K562 (cell line): ENCODE measurements around the gene PCSK6. TPM values are rescaled to one million over a fixed set of nuclear protein-coding genes. Genes with fewer than 3 reads are reported as not detected.

Experiments
- ATAC-seq: fragments of 200-7000 bp; cut with Tn5 transposase; 3 replicates; pipeline ENCODE4 v1.9.1; 2020; ENCODE audit warnings: moderate library complexity
- BruUV-seq: library from RNA; stranded (reverse); fragments of 400-500 nt; replicated peaks from 2 replicates; lab custom pipeline; 2021; lab: Mats Ljungman, UMichigan
- CTCF ChIA-PET: fragments of 300-600 bp; formaldehyde crosslinking; extraction: SDS; loops from one replicate; lab custom pipeline; 2021; ENCODE audit warnings: low intra/inter-chr PET ratio; lab: Yijun Ruan, JAX
- POLR2A ChIA-PET: fragments of 300-600, 350-650 bp; sonication (Branson Sonifier 250); formaldehyde crosslinking; extraction: SDS; loops from one replicate; lab custom pipeline; 2021; ENCODE audit warnings: antibody characterized with exemption, inconsistent platforms; lab: Yijun Ruan, JAX
- DNase-seq, 4 experiments: peaks; one replicate each; pipeline versions ENCODE4 v3.0.0 to v3.0.0-alpha.2; 2011 to 2018; ENCODE audit warnings: low spot score in 3 of 4, mixed read lengths in 3 of 4; ENCODE audit errors: extremely low read depth in 1 of 4
- FAIRE-seq: peaks from 2 replicates; lab custom pipeline; 2011; peaks lifted over from hg19 to GRCh38; lab: Jason Lieb, UNC
- H2AFZ ChIP-seq: 2 replicates; pipeline ENCODE4 v1.6.0; 2011; ENCODE audit warnings: low read depth, low read length, control low read depth, inconsistent platforms
- H3K27ac ChIP-seq: fragments of 200-600 bp; 3 replicates; pipeline ENCODE4 v1.8.0; 2011; ENCODE audit warnings: low read depth, mild to moderate bottlenecking, control low read depth, inconsistent platforms, low read length, moderate library complexity, mixed read lengths; ENCODE audit errors: extremely low read depth
- H3K27me3 ChIP-seq, 2 experiments: fragments of 300-600 bp in 1 of 2; 2 replicates in 1 of 2; 3 replicates in 1 of 2; pipeline versions ENCODE4 v1.6.0 to v1.8.0; 2011; ENCODE audit warnings: inconsistent platforms in 2 of 2, low read length in 2 of 2, mild to moderate bottlenecking in 1 of 2, mixed read lengths in 1 of 2, moderate library complexity in 1 of 2; ENCODE audit not compliant: control insufficient read depth in 2 of 2, insufficient read depth in 2 of 2
- H3K36me3 ChIP-seq: fragments of 300-600 bp; 3 replicates; pipeline ENCODE4 v1.8.0; 2011; ENCODE audit warnings: mild to moderate bottlenecking, low read length, inconsistent platforms; ENCODE audit not compliant: control insufficient read depth, insufficient read depth
- H3K4me1 ChIP-seq, 2 experiments: fragments of 200-600 bp in 1 of 2; replicated peaks in 1 of 2; 2 replicates in 1 of 2; 3 replicates in 1 of 2; pipeline versions ENCODE4 v1.5.1 to v1.8.0; 2011; ENCODE audit warnings: inconsistent platforms in 2 of 2, low read length in 2 of 2, mild to moderate bottlenecking in 1 of 2, mixed read lengths in 1 of 2, moderate library complexity in 1 of 2; ENCODE audit not compliant: control insufficient read depth in 2 of 2, insufficient read depth in 2 of 2
- H3K4me2 ChIP-seq: 2 replicates; pipeline ENCODE4 v1.6.1; 2011; ENCODE audit warnings: low read length, control low read depth, inconsistent platforms, mixed read lengths; ENCODE audit not compliant: insufficient read depth
- H3K4me3 ChIP-seq: fragments of 200-600 bp; sonication (generic), shearing (Covaris generic); 2 replicates; pipeline ENCODE4 v1.5.1; 2016; ENCODE audit warnings: control low read depth, inconsistent platforms
- H3K79me2 ChIP-seq: fragments of 200-600 bp; 3 replicates; pipeline ENCODE4 v1.8.0; 2011; ENCODE audit warnings: low read length, inconsistent platforms; ENCODE audit not compliant: control insufficient read depth, insufficient read depth
- H3K9ac ChIP-seq, 2 experiments: 2 replicates each; pipeline versions ENCODE4 v1.6.0 to v1.6.1; 2011; ENCODE audit warnings: low read depth in 2 of 2, low read length in 2 of 2, control low read depth in 1 of 2, inconsistent platforms in 1 of 2, mild to moderate bottlenecking in 1 of 2, mixed read lengths in 1 of 2; ENCODE audit not compliant: insufficient read depth in 1 of 2
- H3K9me1 ChIP-seq: one replicate; pipeline ENCODE4 v1.6.0; 2011; ENCODE audit warnings: inconsistent platforms, mild to moderate bottlenecking, low read length, moderate library complexity; ENCODE audit not compliant: control insufficient read depth, insufficient read depth
- H3K9me3 ChIP-seq: replicated peaks from 2 replicates; pipeline ENCODE4 v1.5.1; 2011; ENCODE audit warnings: low read depth, low read length, inconsistent platforms; ENCODE audit not compliant: control insufficient read depth, insufficient read depth
- H4K20me1 ChIP-seq: replicated peaks from 2 replicates; pipeline ENCODE4 v1.6.1; 2011; ENCODE audit warnings: low read length, inconsistent platforms, mixed read lengths; ENCODE audit not compliant: control insufficient read depth, insufficient read depth
- ELK3 ChIP-seq: fragments of 450-650 bp; formaldehyde crosslinking; IDR thresholded peaks from 2 replicates; pipeline ENCODE4 v1.4.0; 2020; ENCODE audit warnings: mild to moderate bottlenecking
- FIP1L1 ChIP-seq: fragments of 200-400 bp; formaldehyde crosslinking; IDR thresholded peaks from 2 replicates; pipeline ENCODE4 v1.6.1; 2018; ENCODE audit warnings: mild to moderate bottlenecking, low read depth, low read length; ENCODE audit not compliant: poor library complexity, severe bottlenecking
- POLR2G ChIP-seq: fragments of 200-400 bp; formaldehyde crosslinking; IDR thresholded peaks from 2 replicates; pipeline ENCODE4 v1.6.1; 2017; ENCODE audit warnings: low read depth, mild to moderate bottlenecking, antibody characterized with exemption, low read length, moderate library complexity
- TSHZ1 ChIP-seq: fragments of 250-450 bp; sonication (Bioruptor Pico); IDR thresholded peaks from 2 replicates; pipeline ENCODE4 v1.4.0; 2020; ENCODE audit warnings: mild to moderate bottlenecking, moderate library complexity
- ZBTB17 ChIP-seq: fragments of 450-650 bp; formaldehyde crosslinking; IDR thresholded peaks from 2 replicates; pipeline ENCODE4 v1.4.0; 2020; ENCODE audit warnings: mild to moderate bottlenecking
- ZNF124 ChIP-seq: sonication (generic); formaldehyde crosslinking; IDR thresholded peaks from 2 replicates; pipeline ENCODE4 v1.8.1; 2022; ENCODE audit warnings: missing genetic modification reagents
- ZSCAN32 ChIP-seq: fragments of 450-650 bp; formaldehyde crosslinking; IDR thresholded peaks from 2 replicates; pipeline ENCODE4 v1.4.0; 2020; ENCODE audit warnings: mild to moderate bottlenecking, moderate library complexity
- WGBS: fragments of 100-300 bp; shearing (Covaris generic); methylation state at CpG from one replicate; pipeline ENCODE4 v1.1.6; 2016; ENCODE audit warnings: low coverage, mixed read lengths; ENCODE audit not compliant: insufficient coverage; ENCODE audit errors: missing lambda C conversion rate; 5-methylcytosine and 5-hydroxymethylcytosine counted together
- in situ Hi-C: fragments of 300-500 bp; cut with MboI; formaldehyde crosslinking; loops from 4 replicates; pipeline ENCODE4 v1.15.0; 2018; ENCODE audit warnings: inconsistent platforms, mixed read lengths
- intact Hi-C: fragments of 100-400 bp; cut with micrococcal nuclease; formaldehyde crosslinking; loops from 2 replicates; pipeline ENCODE4 v1.14.2; 2022
- polyA plus RNA-seq, 8 experiments: library from polyadenylated mRNA; depleted of rRNA in 4 of 8; stranded (reverse) in 5 of 8; unstranded in 3 of 8; fragments of >200 nt; fragmentation: Nextera tagmentation in 2 of 8; fragmentation: Illumina TruSeq in 1 of 8; extraction: Ambion mirVana in 2 of 8; extraction: Trizol in 1 of 8; gene quantifications; 2 replicates each; pipeline versions ENCODE4 v1.2.1 to v1.2.3, GENCODE V29; 2011 to 2014; ENCODE audit warnings: inconsistent platforms in 1 of 8, missing spikeins in 1 of 8
- total RNA-seq, 7 experiments: library from RNA; depleted of rRNA in 6 of 7; stranded (reverse); fragments of >200 nt in 6 of 7; fragmentation: Illumina TruSeq in 2 of 7; extraction: Trizol in 2 of 7; gene quantifications; 2 replicates each; pipeline versions ENCODE4 v1.2.1 to v1.2.3, GENCODE V29; 2011 to 2021; ENCODE audit warnings: low replicate concordance in 1 of 7

PCSK6 gene
- total and polyA plus RNA-seq, 9 of the 15 experiments (the other 6 are each of a cell fraction or from before 2014, with no cell fraction given), result 2.2 to 32.6 (median 14.5) TPM

- TF ChIP-seq TSHZ1 (CRISPR knock-in tag), result no peak
- TF ChIP-seq ZBTB17 (CRISPR knock-in tag), result no peak
- TF ChIP-seq ZNF124, result no peak
Observed at GRCh38 chr15:101326026-101326315, 163.5 kb downstream of the PCSK6 start (continued).

- Histone ChIP-seq H4K20me1 (no peaks in the 10 kb centered on the region), H2AFZ (no peak overlapping the region), H3K9ac (peak overlapping the region in 1 of 2 experiments; percentile 17; a peak in 1 of 4 replicates), H3K79me2 (no peaks in the 10 kb centered on the region), H3K27me3 (peaks cover 0 to 22% of the 10 kb centered on the region in 2 experiments; a peak in 2 of 5 replicates), H3K4me2 (no peak overlapping the region), H3K9me1 (no peaks in the 10 kb centered on the region), H3K9me3 (no peaks in the 10 kb centered on the region), H3K27ac (no peak overlapping the region), H3K4me3 (no peak overlapping the region), H3K4me1 (no peaks in the 10 kb centered on the region), H3K36me3 (no peaks in the 10 kb centered on the region)
- BruUV-seq, result no TSS peak
- DNase-seq (no peak), FAIRE-seq (no peak), ATAC-seq (no peak)
- POLR2A ChIA-PET, result interaction anchor here (1.3 kb wide), 1 partner anchor 10 kb away, joined by 3 read pairs; no protein-coding TSS in a partner anchor
- in situ Hi-C loops, result no loop called here
- TF ChIP-seq ELK3 (CRISPR knock-in tag) (no peak), FIP1L1 (no peak), POLR2G (peak; percentile 43; the same call in 1 of the 2 replicates), ZSCAN32 (CRISPR knock-in tag) (no peak)
- intact Hi-C loops, result no loop called here
- CTCF ChIA-PET, result no interaction called here
- WGBS, result 37% methylated on average over 17 of the region's 19 CpGs
Observed at GRCh38 chr15:101325263-101326025, 164.1 kb downstream of the PCSK6 start.
